PC-3 (cell line): Measurements from ENCODE around the gene ZNF823. TPM values are rescaled to one million over a fixed set of nuclear protein-coding genes. Genes with fewer than 3 reads are reported as not detected.

Source experiments
- ATAC-seq: fragments of 200-7000 bp; cut with Tn5 transposase; 2 replicates; pipeline ENCODE4 v1.9.1; 2020; ENCODE audit warnings: mild to moderate bottlenecking, moderate library complexity
- BruUV-seq: library from RNA; stranded (reverse); fragments of 400-500 nt; replicated peaks from 2 replicates; lab custom pipeline; 2021; lab: Mats Ljungman, UMichigan
- CTCF ChIA-PET: fragments of 300-600 bp; sonication (Branson Sonifier 250); formaldehyde crosslinking; loops from one replicate; lab custom pipeline; 2022; ENCODE audit warnings: antibody characterized with exemption; lab: Charles Lee
- POLR2A ChIA-PET: fragments of 300-600 bp; sonication (Branson Sonifier 250); formaldehyde crosslinking; loops from one replicate; lab custom pipeline; 2022; ENCODE audit warnings: antibody characterized with exemption; ENCODE audit not compliant: unreplicated experiment; lab: Charles Lee
- DNase-seq: peaks from one replicate; pipeline ENCODE4 v3.0.0-alpha.2; 2015
- H2AFZ ChIP-seq: fragments of 300-600 bp; sonication (generic); 2 replicates; pipeline ENCODE4 v1.6.0; 2016; ENCODE audit warnings: antibody characterized with exemption, low read length
- H3F3A ChIP-seq: fragments of 300-600 bp; sonication (generic); one replicate; pipeline ENCODE4 v1.6.0; 2017; ENCODE audit warnings: antibody characterized with exemption, low read length, control low read depth, mild to moderate bottlenecking; ENCODE audit not compliant: unreplicated experiment
- H3K27ac ChIP-seq: fragments of 300-600 bp; sonication (generic); 2 replicates; pipeline ENCODE4 v1.5.1; 2016; ENCODE audit warnings: mild to moderate bottlenecking, low read length
- H3K27me3 ChIP-seq: fragments of 300-600 bp; sonication (generic); 2 replicates; pipeline ENCODE4 v1.6.1; 2016; ENCODE audit warnings: low read length, mixed read lengths
- H3K36me3 ChIP-seq: fragments of 300-600 bp; sonication (generic); 2 replicates; pipeline ENCODE4 v1.6.1; 2016; ENCODE audit warnings: low read depth, mixed run types, low read length, mixed read lengths
- H3K4me1 ChIP-seq: fragments of 300-600 bp; sonication (generic); 2 replicates; pipeline ENCODE4 v1.5.1; 2016; ENCODE audit warnings: low read length; ENCODE audit not compliant: insufficient read depth
- H3K4me2 ChIP-seq: fragments of 300-600 bp; sonication (generic); 2 replicates; pipeline ENCODE4 v1.6.0; 2016; ENCODE audit warnings: low read length
- H3K4me3 ChIP-seq: fragments of 300-600 bp; sonication (generic); 2 replicates; pipeline ENCODE4 v1.5.1; 2016; ENCODE audit warnings: mild to moderate bottlenecking, low read length, mixed read lengths
- H3K79me2 ChIP-seq: fragments of 300-600 bp; sonication (generic); 2 replicates; pipeline ENCODE4 v1.6.1; 2017; ENCODE audit warnings: low read length, mixed read lengths
- H3K9ac ChIP-seq: fragments of 300-600 bp; sonication (generic); 2 replicates; pipeline ENCODE4 v1.6.0; 2016; ENCODE audit warnings: mild to moderate bottlenecking, low read length
- H3K9me2 ChIP-seq: fragments of 300-600 bp; sonication (generic); replicated peaks from 2 replicates; pipeline ENCODE4 v1.6.1; 2016; ENCODE audit warnings: mixed run types, low read length, mixed read lengths
- H3K9me3 ChIP-seq: fragments of 300-600 bp; sonication (generic); 2 replicates; pipeline ENCODE4 v1.6.1; 2016; ENCODE audit warnings: low read length, mixed read lengths
- H4K20me1 ChIP-seq: fragments of 300-600 bp; sonication (generic); 2 replicates; pipeline ENCODE4 v1.6.1; 2016; ENCODE audit warnings: low read length, mixed read lengths
- CTCF ChIP-seq: fragments of 300-600 bp; sonication (generic); conservative IDR thresholded peaks from 2 replicates; pipeline ENCODE4 v1.5.1; 2017; ENCODE audit warnings: antibody characterized with exemption, low read depth, mild to moderate bottlenecking, low read length
- EZH2 ChIP-seq: fragments of 300-600 bp; sonication (generic); IDR thresholded peaks from one replicate; pipeline ENCODE4 v1.6.1; 2017; ENCODE audit warnings: antibody characterized with exemption, mild to moderate bottlenecking, low read length; ENCODE audit not compliant: unreplicated experiment
- EZH2phosphoT487 ChIP-seq: fragments of 300-600 bp; sonication (generic); IDR thresholded peaks from 2 replicates; pipeline ENCODE4 v1.6.1; 2018; ENCODE audit warnings: mild to moderate bottlenecking, antibody characterized with exemption, low read length, borderline replicate concordance
- intact Hi-C: fragments of 100-400 bp; cut with micrococcal nuclease; formaldehyde crosslinking; loops from 2 replicates; pipeline ENCODE4 v1.9.0; 2023
- total RNA-seq: library from RNA; depleted of rRNA; stranded (reverse); fragments of >200 nt; gene quantifications from 2 replicates; pipeline ENCODE4 v1.2.3, GENCODE V29; 2014; rRNA removed

ZNF823 gene
- total RNA-seq, 1 experiment from 2014 or later, result 5.1 TPM

- Histone ChIP-seq H3K4me2 (no peak overlapping the region), H3K27ac (no peak overlapping the region), H3F3A (no peaks in the 10 kb centered on the region), H3K9ac (no peak overlapping the region), H3K79me2 (no peaks in the 10 kb centered on the region), H3K27me3 (no peaks in the 10 kb centered on the region), H3K9me3 (peaks cover 28% of the 10 kb centered on the region), H3K9me2 (no peaks in the 10 kb centered on the region), H4K20me1 (no peaks in the 10 kb centered on the region), H3K4me3 (no peak overlapping the region), H3K36me3 (peaks cover 37% of the 10 kb centered on the region), H2AFZ (no peak overlapping the region), H3K4me1 (no peaks in the 10 kb centered on the region)
- DNase-seq (no peak), ATAC-seq (no peak)
- ChIA-PET POLR2A (no interaction called here), CTCF (no interaction called here)
- intact Hi-C loops, result no loop called here
- TF ChIP-seq EZH2 (no peak), EZH2phosphoT487 (no peak), CTCF (no peak)
- no TSS peak for BruUV-seq
These were observed 63.2 kb downstream of the ZNF823 start for GRCh38 chr19:11675569-11675968.

- no peak for ATAC-seq
- Histone ChIP-seq H3K9me3 (peaks cover 23% of the 10 kb centered on the region), H3K27me3 (no peaks in the 10 kb centered on the region), H3K4me3 (no peak overlapping the region), H4K20me1 (no peaks in the 10 kb centered on the region), H3K4me2 (no peak overlapping the region), H2AFZ (no peak overlapping the region), H3K27ac (no peak overlapping the region), H3K9me2 (no peaks in the 10 kb centered on the region), H3K9ac (no peak overlapping the region), H3F3A (no peaks in the 10 kb centered on the region), H3K4me1 (no peaks in the 10 kb centered on the region), H3K36me3 (peaks cover 26% of the 10 kb centered on the region; the same call in 1 of the 2 replicates), H3K79me2 (no peaks in the 10 kb centered on the region)
- ChIA-PET CTCF (no interaction called here), POLR2A (no interaction called here)
- no TSS peak for BruUV-seq
- no peak for DNase-seq
- TF ChIP-seq EZH2phosphoT487 (no peak), CTCF (no peak), EZH2 (no peak)
- intact Hi-C loops, result no loop called here
These were observed 64.7 kb downstream of the ZNF823 start for GRCh38 chr19:11674067-11674492.

- DNase-seq, result peak; percentile 52
- no peak overlapping the region for H3K4me2 ChIP-seq
These were observed 65.1 kb downstream of the ZNF823 start for GRCh38 chr19:11673608-11674041.

More at GRCh38 chr19:11673608-11674041, 65.1 kb downstream of the ZNF823 start:
- Histone ChIP-seq H3K36me3 (peaks cover 24% of the 10 kb centered on the region; the same call in 1 of the 2 replicates), H3F3A (no peaks in the 10 kb centered on the region), H3K9me2 (no peaks in the 10 kb centered on the region), H3K27ac (no peak overlapping the region), H2AFZ (no peak overlapping the region), H3K9ac (no peak overlapping the region), H4K20me1 (no peaks in the 10 kb centered on the region), H3K9me3 (peaks cover 24% of the 10 kb centered on the region), H3K4me3 (no peak overlapping the region), H3K79me2 (no peaks in the 10 kb centered on the region), H3K4me1 (no peaks in the 10 kb centered on the region), H3K27me3 (no peaks in the 10 kb centered on the region)
- POLR2A ChIA-PET, result no interaction called here
- no peak; the same call in 1 of the 2 replicates for ATAC-seq
- TF ChIP-seq CTCF (peak; percentile 68), EZH2phosphoT487 (no peak)
- CTCF ChIA-PET, result no interaction called here
- intact Hi-C loops, result no loop called here
- no TSS peak for BruUV-seq

Other genes with a start within 250 kb of the ZNF823 start
- 14.2 and 16.2 TPM in 2 replicates for gene ZNF653, start 233.1 kb downstream of the ZNF823 start, total RNA-seq
- 126 and 156 TPM in 2 replicates for gene ECSIT, start 209.8 kb downstream of the ZNF823 start, total RNA-seq
- gene CNN1, start 200.1 kb downstream of the ZNF823 start, total RNA-seq, result 0.77 TPM in 1 of 2 replicates, not detected in the other
- 91.9 and 105 TPM in 2 replicates for gene ELOF1, start 179.7 kb downstream of the ZNF823 start, total RNA-seq
- not detected in 2 replicates for gene ACP5, start 161.3 kb downstream of the ZNF823 start, total RNA-seq
- gene ZNF627, start 141.5 kb downstream of the ZNF823 start, total RNA-seq, result 8.5 and 14.2 TPM in 2 replicates
- 6.9 and 8.0 TPM in 2 replicates for gene ZNF441, start 28.1 kb upstream of the ZNF823 start, total RNA-seq
- 0.17 and 0.47 TPM in 2 replicates for gene ZNF491, start 59.6 kb upstream of the ZNF823 start, total RNA-seq
- 11.6 and 11.9 TPM in 2 replicates for gene ZNF440, start 75.3 kb upstream of the ZNF823 start, total RNA-seq
- 2.8 and 6.2 TPM in 2 replicates for gene ZNF439, start 109.8 kb upstream of the ZNF823 start, total RNA-seq
- gene ZNF69, start 148.8 kb upstream of the ZNF823 start, total RNA-seq, result 2.7 and 4.3 TPM in 2 replicates
- gene ZNF700, start 186.2 kb upstream of the ZNF823 start, total RNA-seq, result 6.7 and 9.5 TPM in 2 replicates
- gene ZNF763, start 226.1 kb upstream of the ZNF823 start, total RNA-seq, result 0.33 TPM in 1 of 2 replicates, not detected in the other